Type B pancreatic cell (in vitro differentiated cells): ENCODE measurements around the gene FHIP2A. TPM values are rescaled to one million over a fixed set of nuclear protein-coding genes. Genes with fewer than 3 reads are reported as not detected.
"Not testable (repeated sequence)": the region's sequence is repeated elsewhere in the genome, so short reads cannot be mapped to it uniquely, and the experiment has no call there.

ENCODE experiments used
- DNase-seq: peaks from one replicate; pipeline ENCODE4 v3.0.0; 2021; ENCODE audit warnings: mixed read lengths; ENCODE audit not compliant: unreplicated experiment; ENCODE audit errors: extremely low spot score
- H3K27ac Mint-ChIP-seq: 2 replicates; pipeline ENCODE4 v1.8.0; 2021; ENCODE audit warnings: mild to moderate bottlenecking, mixed read lengths
- H3K27me3 Mint-ChIP-seq: 2 replicates; pipeline ENCODE4 v1.8.0; 2021; ENCODE audit warnings: mixed read lengths
- H3K36me3 Mint-ChIP-seq: 2 replicates; pipeline ENCODE4 v1.8.0; 2021; ENCODE audit warnings: mixed read lengths
- H3K4me1 Mint-ChIP-seq: one replicate; pipeline ENCODE4 v1.8.0; 2021; ENCODE audit warnings: mixed read lengths; ENCODE audit not compliant: unreplicated experiment
- H3K4me3 Mint-ChIP-seq: 2 replicates; pipeline ENCODE4 v1.8.0; 2021; ENCODE audit warnings: mild to moderate bottlenecking, mixed read lengths
- H3K9me3 Mint-ChIP-seq: 2 replicates; pipeline ENCODE4 v1.8.0; 2021; ENCODE audit warnings: mixed read lengths
- total RNA-seq: library from RNA; stranded (reverse); gene quantifications from 2 replicates; pipeline ENCODE4 v1.2.1, GENCODE V29; 2021; ENCODE audit warnings: low replicate concordance
- TF ChIP-seq, protein P1 (sequence below): fragments of 200-600 bp; sonication (generic); conservative IDR thresholded peaks from 2 replicates; pipeline ENCODE4 v1.5.0; 2021; ENCODE audit warnings: antibody characterized with exemption, mild to moderate bottlenecking

Gene FHIP2A
- total RNA-seq, 1 donor from 2014 or later: 25.0 TPM

DNA sequence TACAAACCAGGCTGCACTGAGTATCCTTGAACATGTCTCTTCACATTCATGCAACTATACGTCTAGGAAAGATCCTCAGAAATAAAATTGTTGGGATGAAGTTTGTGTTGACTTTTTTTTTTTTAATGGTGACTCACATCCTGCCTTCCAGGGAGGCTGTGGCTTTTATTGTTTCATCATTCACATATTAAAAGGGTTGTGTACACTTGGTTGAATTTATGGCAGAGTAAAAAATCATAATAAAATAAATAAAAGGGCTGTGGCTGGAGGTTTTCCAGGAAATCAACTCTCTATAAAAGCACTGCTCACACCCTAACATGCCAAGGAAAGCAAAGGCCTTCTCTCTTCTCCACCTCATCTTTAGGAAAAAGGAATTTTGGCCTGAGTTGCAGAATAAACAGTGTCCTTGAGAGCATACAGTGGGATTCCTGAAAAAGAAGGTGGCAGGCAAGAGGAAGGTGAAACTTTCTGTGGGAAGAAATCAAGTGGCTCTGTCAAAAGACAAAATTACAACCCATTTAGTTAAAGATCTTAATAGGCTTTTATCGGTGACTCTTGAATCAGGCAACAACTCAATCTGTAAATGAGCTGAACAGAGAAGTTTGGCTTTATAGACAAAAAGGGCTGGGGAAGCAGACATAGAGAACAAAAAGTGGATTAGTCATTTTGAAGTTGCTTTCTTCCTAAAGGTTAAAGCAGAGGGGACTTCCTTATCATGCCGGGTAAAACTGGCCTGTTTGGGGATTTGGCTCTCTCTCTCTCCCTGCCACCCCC is 41.6 kb upstream of the FHIP2A start:
- Mint-ChIP-seq H3K36me3 (no peaks in the 10 kb centered on the region), H3K4me3 (no peak overlapping the region), H3K4me1 (peaks cover 11% of the 10 kb centered on the region), H3K9me3 (peaks cover 4% of the 10 kb centered on the region), H3K27ac (no peak overlapping the region), H3K27me3 (peaks cover 13% of the 10 kb centered on the region)
- TF ChIP-seq, protein P1, sequence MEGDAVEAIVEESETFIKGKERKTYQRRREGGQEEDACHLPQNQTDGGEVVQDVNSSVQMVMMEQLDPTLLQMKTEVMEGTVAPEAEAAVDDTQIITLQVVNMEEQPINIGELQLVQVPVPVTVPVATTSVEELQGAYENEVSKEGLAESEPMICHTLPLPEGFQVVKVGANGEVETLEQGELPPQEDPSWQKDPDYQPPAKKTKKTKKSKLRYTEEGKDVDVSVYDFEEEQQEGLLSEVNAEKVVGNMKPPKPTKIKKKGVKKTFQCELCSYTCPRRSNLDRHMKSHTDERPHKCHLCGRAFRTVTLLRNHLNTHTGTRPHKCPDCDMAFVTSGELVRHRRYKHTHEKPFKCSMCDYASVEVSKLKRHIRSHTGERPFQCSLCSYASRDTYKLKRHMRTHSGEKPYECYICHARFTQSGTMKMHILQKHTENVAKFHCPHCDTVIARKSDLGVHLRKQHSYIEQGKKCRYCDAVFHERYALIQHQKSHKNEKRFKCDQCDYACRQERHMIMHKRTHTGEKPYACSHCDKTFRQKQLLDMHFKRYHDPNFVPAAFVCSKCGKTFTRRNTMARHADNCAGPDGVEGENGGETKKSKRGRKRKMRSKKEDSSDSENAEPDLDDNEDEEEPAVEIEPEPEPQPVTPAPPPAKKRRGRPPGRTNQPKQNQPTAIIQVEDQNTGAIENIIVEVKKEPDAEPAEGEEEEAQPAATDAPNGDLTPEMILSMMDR: no peak
- DNase-seq: no peak

DNA sequence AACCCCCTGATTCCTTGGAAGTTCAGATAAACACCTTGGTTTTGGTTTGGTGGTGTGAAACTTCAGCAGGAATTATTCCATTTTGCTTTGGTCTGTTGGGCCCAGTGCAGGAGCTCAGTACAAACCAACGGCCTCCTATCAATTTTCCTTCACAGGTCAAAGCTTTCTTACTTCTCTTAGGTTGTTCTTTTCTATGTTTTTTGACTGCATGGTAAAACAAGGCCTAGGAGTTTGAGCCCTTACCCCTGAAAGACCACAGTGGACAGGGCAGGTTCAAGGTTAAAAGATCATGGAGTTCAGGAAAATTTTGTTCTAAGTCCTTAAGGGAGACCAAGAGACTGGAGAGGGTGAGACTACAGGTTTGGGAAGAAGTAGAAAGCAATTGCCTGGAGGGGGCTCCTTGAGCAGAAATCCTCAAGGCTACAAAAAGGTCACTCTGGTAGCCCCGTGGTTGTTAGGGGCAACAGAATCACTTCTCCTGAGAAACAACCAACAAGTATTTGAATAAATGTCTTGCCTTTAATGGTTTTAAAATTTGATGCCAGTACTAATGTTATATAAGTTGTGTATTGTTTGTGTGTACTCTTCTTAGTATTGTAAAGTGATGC is 40.9 kb upstream of the FHIP2A start:
- Mint-ChIP-seq H3K27ac (no peak overlapping the region), H3K4me1 (peaks cover 11% of the 10 kb centered on the region), H3K9me3 (peaks cover 4% of the 10 kb centered on the region), H3K27me3 (peaks cover 9% of the 10 kb centered on the region), H3K36me3 (no peaks in the 10 kb centered on the region), H3K4me3 (no peak overlapping the region)
- DNase-seq: no peak
- TF ChIP-seq, protein P1: no peak

DNA sequence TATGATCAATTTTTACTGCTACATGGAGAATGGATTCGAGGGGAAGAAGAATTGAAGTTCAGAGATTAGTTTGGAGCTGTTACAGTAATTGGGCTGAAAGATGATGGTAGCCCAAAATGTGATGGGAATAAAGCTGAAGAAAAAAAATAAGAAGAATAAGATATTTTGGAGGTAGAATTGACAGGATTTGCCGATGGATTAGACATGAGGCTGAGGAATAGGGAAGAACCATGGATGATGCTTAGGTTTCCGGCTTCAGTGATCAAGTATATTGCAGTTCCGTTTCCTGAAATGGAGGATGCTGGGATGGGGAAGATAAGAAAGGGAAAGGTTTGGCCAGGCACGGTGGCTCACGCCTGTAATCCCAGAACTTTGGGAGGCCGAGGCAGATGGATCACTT is 38.9 kb upstream of the FHIP2A start:
- peaks cover 6% of the 10 kb centered on the region for H3K27me3 Mint-ChIP-seq
- H3K9me3 Mint-ChIP-seq: peaks cover 4% of the 10 kb centered on the region

DNA sequence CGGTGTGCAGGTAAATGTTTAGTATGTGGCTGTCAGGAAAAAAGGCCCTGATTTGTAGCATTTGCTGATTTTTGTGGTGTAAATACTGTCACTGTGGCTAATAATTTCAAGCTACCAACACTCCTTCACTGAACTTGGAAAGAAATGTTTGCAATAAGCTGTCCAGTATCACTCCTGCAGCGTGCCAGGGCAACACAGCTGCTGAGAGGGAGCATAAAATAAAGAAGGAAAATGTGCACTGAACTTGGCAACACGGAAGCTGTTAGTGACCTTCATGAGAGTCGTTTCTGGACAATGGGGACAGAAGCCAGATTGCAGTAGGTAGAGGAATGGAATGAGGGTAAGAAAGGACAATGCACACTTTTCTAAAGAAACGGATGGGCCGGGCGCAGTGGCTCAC is 37.9 kb upstream of the FHIP2A start:
- Mint-ChIP-seq H3K36me3 (no peaks in the 10 kb centered on the region), H3K4me1 (peaks cover 6% of the 10 kb centered on the region), H3K4me3 (no peak overlapping the region), H3K27me3 (peaks cover 1% of the 10 kb centered on the region), H3K27ac (no peak overlapping the region), H3K9me3 (no peaks in the 10 kb centered on the region)
- no peak for DNase-seq
- TF ChIP-seq, protein P1: no peak

More for the DNA sequence above, 38.9 kb upstream of the FHIP2A start:
- no peaks in the 10 kb centered on the region for H3K36me3 Mint-ChIP-seq
- TF ChIP-seq, protein P1: no peak
- H3K4me3 Mint-ChIP-seq: no peak overlapping the region
- no peak overlapping the region for H3K27ac Mint-ChIP-seq
- H3K4me1 Mint-ChIP-seq: peaks cover 11% of the 10 kb centered on the region
- DNase-seq: no peak

DNA sequence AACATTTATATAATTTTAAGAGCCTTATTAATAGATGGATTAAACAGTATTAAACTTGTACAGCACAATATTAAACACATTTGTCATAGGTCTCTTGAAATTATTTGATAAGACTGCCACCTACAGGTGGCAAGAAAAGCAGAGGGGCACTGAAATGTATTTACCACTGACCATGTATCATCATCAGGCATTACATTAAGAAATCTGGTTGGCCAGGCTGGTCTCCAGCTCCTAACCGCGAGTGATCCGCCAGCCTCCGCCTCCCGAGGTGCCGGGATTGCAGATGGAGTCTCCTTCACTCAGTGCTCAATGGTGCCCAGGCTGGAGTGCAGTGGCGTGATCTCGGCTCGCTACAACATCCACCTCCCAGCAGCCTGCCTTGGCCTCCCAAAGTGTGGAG is 35.1 kb upstream of the FHIP2A start:
- H3K36me3 Mint-ChIP-seq, H3K27me3 Mint-ChIP-seq, H3K4me3 Mint-ChIP-seq, H3K9me3 Mint-ChIP-seq, H3K4me1 Mint-ChIP-seq, DNase-seq, H3K27ac Mint-ChIP-seq: not testable (repeated sequence)
- TF ChIP-seq, protein P1: peak; percentile 78

DNA sequence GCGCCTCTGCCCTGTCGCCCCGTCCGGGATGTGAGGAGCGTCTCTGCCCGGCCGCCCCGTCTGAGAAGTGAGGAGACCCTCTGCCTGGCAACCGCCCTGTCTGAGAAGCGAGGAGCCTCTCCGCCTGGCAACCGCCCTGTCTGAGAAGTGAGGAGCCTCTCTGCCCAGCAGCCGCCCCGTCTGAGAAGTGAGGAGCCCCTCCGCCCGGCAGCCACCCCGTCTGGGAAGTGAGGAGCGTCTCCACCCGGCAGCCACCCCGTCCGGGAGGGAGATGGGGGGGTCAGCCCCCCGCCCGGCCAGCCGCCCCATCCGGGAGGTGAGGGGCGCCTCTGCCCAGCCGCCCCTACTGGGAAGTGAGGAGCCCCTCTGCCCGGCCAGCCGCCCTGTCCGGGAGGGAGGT is 34.4 kb upstream of the FHIP2A start:
- not testable (repeated sequence) for H3K36me3 Mint-ChIP-seq, H3K27ac Mint-ChIP-seq, DNase-seq, H3K4me1 Mint-ChIP-seq, H3K27me3 Mint-ChIP-seq, H3K9me3 Mint-ChIP-seq, H3K4me3 Mint-ChIP-seq
